ENCODE measurements around the gene PDPK1.

Gene PDPK1

DNA sequence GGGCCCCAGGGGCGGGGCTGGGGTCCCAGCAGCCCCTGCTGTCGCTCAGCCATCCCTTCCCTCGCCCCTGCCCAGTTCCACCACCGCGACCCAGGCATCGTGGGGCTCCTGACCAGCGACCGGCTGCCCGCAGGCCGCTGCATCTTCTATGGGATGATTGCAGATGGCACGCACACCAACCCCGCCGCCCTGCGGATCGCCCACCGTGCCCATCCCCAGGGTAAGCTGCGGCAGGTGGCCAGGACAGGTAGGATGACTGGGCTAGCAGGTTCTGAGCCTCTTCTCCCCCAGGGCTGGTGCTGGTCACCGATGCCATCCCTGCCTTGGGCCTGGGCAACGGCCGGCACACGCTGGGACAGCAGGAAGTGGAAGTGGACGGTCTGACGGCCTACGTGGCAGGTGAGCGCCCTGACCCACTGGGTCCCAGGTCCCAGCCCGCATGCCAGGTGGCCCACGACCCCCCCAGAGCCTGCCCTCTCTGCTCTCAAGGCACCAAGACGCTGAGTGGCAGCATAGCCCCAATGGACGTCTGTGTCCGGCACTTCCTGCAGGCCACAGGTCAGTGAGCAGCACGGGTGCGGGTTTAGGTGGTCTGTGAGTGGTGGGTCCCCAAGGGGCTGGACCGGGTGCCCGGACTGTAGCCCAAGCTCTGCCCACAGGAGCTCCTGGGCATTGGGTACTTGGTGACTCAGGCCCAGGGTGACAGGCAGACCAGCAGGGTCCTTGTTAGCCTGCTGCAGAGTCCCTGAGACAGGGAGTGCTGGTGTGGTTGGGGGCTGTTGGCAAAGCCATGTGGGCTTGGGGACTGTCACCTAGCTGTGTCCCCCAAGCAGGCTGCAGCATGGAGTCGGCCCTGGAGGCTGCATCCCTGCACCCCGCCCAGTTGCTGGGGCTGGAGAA lies 9.4 kb upstream of the PDPK1 start:
- peaks cover 16% of the 10 kb centered on the region for H3K4me1 ChIP-seq (ENCODE audit: control insufficient read depth, low read length)
- no peaks in the 10 kb centered on the region for H3K9me2 ChIP-seq (replicated peaks; ENCODE audit: control insufficient read depth, low read length)
- no peaks in the 10 kb centered on the region for H3K9me3 ChIP-seq (ENCODE audit: control insufficient read depth, insufficient read depth, low read length)
- no peak overlapping the region for H3K4me2 ChIP-seq (ENCODE audit: low read length)
- no peak overlapping the region for H3K4me3 ChIP-seq (ENCODE audit: low read length)
- TF ChIP-seq, protein P1, sequence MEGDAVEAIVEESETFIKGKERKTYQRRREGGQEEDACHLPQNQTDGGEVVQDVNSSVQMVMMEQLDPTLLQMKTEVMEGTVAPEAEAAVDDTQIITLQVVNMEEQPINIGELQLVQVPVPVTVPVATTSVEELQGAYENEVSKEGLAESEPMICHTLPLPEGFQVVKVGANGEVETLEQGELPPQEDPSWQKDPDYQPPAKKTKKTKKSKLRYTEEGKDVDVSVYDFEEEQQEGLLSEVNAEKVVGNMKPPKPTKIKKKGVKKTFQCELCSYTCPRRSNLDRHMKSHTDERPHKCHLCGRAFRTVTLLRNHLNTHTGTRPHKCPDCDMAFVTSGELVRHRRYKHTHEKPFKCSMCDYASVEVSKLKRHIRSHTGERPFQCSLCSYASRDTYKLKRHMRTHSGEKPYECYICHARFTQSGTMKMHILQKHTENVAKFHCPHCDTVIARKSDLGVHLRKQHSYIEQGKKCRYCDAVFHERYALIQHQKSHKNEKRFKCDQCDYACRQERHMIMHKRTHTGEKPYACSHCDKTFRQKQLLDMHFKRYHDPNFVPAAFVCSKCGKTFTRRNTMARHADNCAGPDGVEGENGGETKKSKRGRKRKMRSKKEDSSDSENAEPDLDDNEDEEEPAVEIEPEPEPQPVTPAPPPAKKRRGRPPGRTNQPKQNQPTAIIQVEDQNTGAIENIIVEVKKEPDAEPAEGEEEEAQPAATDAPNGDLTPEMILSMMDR (IDR thresholded peaks at IDR 0.05; ENCODE audit: low read depth, low read length, poor library complexity, severe bottlenecking): no peak
- no peak for TF ChIP-seq EZH2phosphoT487 (IDR thresholded peaks at IDR 0.05; ENCODE audit: borderline replicate concordance, low read length)
- no peak overlapping the region for H3K27ac ChIP-seq (ENCODE audit: low read depth, low read length)
- peaks cover 41% of the 10 kb centered on the region for H3K36me3 ChIP-seq (ENCODE audit: control insufficient read depth, low read length)
- no peaks in the 10 kb centered on the region for H3K27me3 ChIP-seq (ENCODE audit: control insufficient read depth, low read length)
- no peaks in the 10 kb centered on the region for H4K20me1 ChIP-seq (ENCODE audit: control insufficient read depth, insufficient read depth, low read depth, low read length)
- no peaks in the 10 kb centered on the region for H3K79me2 ChIP-seq (ENCODE audit: control insufficient read depth, low read length)
- peaks cover 3% of the 10 kb centered on the region for H3F3A ChIP-seq (ENCODE audit: control insufficient read depth, insufficient read depth)

DNA sequence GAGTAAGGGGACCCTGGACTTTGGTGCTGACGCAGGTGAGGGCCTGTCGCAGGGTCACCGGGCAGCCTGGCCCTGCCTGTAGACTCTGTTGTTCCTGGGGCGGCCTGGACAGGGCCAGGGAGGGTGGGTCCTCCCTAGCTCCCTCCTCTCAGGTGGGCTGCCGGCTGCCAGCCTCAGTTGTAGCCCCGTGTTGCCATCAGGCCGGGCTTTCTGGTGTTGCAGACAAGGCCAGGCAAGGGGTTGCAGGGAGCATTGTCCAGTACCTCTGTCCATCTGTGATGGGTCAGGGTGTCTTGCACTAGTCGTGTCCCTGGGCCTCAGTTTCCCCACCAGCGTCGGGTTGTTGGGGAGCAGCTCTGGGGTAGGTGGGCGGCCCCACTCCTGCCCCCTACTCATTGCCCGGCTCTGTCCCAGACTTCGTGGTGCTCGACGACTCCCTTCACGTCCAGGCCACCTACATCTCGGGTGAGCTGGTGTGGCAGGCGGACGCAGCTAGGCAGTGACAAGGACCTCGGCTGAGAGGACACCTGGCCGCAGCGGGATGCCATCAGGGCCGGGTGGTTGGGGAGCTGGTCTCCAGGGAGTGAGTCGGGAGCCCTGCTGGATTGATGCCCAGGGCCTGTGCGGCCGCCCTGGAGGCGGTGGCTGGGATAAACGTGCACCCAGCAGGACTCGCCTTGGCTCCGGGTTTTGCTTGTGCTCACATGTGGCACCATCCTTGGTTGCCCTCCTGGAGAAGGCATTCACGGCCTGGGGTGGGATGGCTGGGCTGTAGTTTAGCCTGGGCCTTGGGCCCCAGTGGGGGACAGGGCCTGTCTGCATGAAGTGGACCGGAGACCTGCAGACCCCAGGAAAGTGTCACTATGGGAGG lies 8.5 kb upstream of the PDPK1 start:
- Histone ChIP-seq H3K27me3 (ENCODE audit: control insufficient read depth, low read length) (no peaks in the 10 kb centered on the region), H3K4me3 (ENCODE audit: low read length) (no peak overlapping the region), H4K20me1 (ENCODE audit: control insufficient read depth, insufficient read depth, low read depth, low read length) (no peaks in the 10 kb centered on the region), H3K4me2 (ENCODE audit: low read length) (no peak overlapping the region), H3K9me3 (ENCODE audit: control insufficient read depth, insufficient read depth, low read length) (no peaks in the 10 kb centered on the region), H3K27ac (ENCODE audit: low read depth, low read length) (no peak overlapping the region), H3F3A (ENCODE audit: control insufficient read depth, insufficient read depth) (peaks cover 6% of the 10 kb centered on the region), H3K79me2 (ENCODE audit: control insufficient read depth, low read length) (no peaks in the 10 kb centered on the region), H3K9me2 (replicated peaks; ENCODE audit: control insufficient read depth, low read length) (no peaks in the 10 kb centered on the region), H3K4me1 (ENCODE audit: control insufficient read depth, low read length) (peaks cover 19% of the 10 kb centered on the region), H3K36me3 (ENCODE audit: control insufficient read depth, low read length) (peaks cover 32% of the 10 kb centered on the region)
- TF ChIP-seq, protein P1 (IDR thresholded peaks at IDR 0.05; ENCODE audit: low read depth, low read length, poor library complexity, severe bottlenecking): no peak
- TF ChIP-seq EZH2phosphoT487 (IDR thresholded peaks at IDR 0.05; ENCODE audit: borderline replicate concordance, low read length): no peak

DNA sequence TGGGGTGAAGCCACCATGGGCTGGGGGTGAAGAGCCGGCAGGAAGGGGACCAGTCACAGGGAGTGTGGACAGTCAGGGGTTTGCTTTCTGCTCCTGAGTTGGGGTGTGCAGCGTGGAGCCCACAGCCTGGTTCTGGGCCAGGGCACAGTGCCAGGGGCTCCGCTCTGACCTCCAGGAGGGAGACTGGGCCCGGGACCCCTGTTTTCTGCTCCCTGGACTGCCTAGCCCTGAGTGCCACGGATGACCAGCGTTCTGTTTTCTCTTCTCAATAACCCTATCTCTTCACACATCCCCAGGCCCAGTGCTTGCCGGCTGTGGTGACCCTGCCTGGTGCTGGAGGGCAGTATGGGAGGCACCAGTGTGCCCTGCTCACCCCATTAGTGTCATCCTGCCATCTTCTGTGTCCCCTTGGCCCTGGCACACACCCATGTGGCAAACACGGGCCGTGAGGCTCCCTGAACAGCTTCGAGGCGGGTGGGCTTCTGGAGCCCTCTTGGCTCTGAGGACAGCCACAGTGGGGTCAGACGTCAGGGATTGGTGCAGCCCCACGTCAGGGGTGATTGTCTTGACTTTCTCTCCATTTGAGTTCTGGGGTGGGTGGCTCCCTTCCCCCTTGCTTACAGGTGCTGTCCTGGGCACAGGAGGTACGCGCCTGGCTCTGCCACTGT lies 7.7 kb upstream of the PDPK1 start:
- no peak overlapping the region for H3K4me2 ChIP-seq (ENCODE audit: low read length)
- H3K79me2 ChIP-seq (ENCODE audit: control insufficient read depth, low read length): no peaks in the 10 kb centered on the region
- no peak for TF ChIP-seq EZH2phosphoT487 (IDR thresholded peaks at IDR 0.05; ENCODE audit: borderline replicate concordance, low read length)
- H4K20me1 ChIP-seq (ENCODE audit: control insufficient read depth, insufficient read depth, low read depth, low read length): no peaks in the 10 kb centered on the region
- no peaks in the 10 kb centered on the region for H3K9me2 ChIP-seq (replicated peaks; ENCODE audit: control insufficient read depth, low read length)
- H3K4me3 ChIP-seq (ENCODE audit: low read length): no peak overlapping the region
- H3F3A ChIP-seq (ENCODE audit: control insufficient read depth, insufficient read depth): peaks cover 6% of the 10 kb centered on the region
- H3K27me3 ChIP-seq (ENCODE audit: control insufficient read depth, low read length): no peaks in the 10 kb centered on the region
- H3K36me3 ChIP-seq (ENCODE audit: control insufficient read depth, low read length): peaks cover 26% of the 10 kb centered on the region
- H3K9me3 ChIP-seq (ENCODE audit: control insufficient read depth, insufficient read depth, low read length): no peaks in the 10 kb centered on the region
- H3K4me1 ChIP-seq (ENCODE audit: control insufficient read depth, low read length): peaks cover 19% of the 10 kb centered on the region
- no peak overlapping the region for H3K27ac ChIP-seq (ENCODE audit: low read depth, low read length)
